ENCODE results near the gene AKT3.
"Not testable (repeated sequence)": the region's sequence is repeated elsewhere in the genome, so short reads cannot be mapped to it uniquely, and the experiment has no call there.

Gene AKT3

GRCh38 chr1:243680860-243681259 lies 169.2 kb downstream of the AKT3 start:
- DNase-seq = no peak

GRCh38 chr1:243672539-243673074 lies 177.4 kb downstream of the AKT3 start:
- no peak for DNase-seq

DNA sequence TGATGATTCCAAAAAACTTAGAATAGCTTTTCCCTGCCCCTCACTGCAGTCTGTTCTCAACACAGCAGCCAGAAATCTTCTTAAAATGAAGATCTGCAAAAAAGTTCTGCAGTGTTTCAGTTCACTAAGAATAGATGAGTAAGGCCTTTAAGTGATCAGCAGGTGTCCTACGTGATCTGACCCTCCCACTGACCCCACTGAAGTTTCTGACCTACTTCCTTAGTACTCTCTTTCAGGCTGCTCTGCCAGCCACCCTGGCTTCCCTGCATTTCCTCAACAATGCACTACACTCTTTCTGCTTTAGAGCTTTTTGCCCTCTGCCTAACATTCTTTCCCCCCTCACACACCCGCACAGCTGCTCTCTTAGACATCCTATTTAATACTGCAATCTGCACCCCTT lies 182.5 kb downstream of the AKT3 start:
- no peak for DNase-seq

GRCh38 chr1:243667133-243667532 lies 182.9 kb downstream of the AKT3 start:
- no peak for DNase-seq

GRCh38 chr1:243663651-243664050 lies 186.4 kb downstream of the AKT3 start:
- DNase-seq = no peak

- not testable (repeated sequence) for DNase-seq
Observed at GRCh38 chr1:243662169-243662568, 187.9 kb downstream of the AKT3 start.

DNA sequence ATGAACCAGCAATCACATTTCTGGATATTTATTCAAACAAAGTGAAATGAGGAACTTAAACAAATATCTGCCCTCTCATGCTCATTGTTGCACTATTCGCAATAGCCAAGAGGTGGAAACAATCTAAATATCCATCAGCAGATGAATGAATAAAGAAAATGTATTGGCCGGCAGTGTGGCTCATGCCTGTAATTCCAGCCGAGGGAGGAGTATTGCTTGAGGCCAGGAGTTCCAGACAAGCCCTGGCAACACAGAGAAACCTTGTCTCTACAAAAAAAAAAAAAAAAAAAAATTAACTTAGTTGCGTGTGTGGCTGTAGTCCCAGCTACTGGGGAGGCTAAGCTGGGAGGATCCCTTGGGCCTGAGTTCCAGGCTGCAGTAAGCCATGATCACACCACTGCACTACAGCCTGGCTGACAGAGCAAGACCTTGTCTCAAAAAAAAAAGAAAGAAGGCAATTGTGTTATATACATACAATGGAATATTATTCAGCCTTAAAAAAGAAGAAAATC lies 191.4 kb downstream of the AKT3 start:
- DNase-seq = no peak

DNA sequence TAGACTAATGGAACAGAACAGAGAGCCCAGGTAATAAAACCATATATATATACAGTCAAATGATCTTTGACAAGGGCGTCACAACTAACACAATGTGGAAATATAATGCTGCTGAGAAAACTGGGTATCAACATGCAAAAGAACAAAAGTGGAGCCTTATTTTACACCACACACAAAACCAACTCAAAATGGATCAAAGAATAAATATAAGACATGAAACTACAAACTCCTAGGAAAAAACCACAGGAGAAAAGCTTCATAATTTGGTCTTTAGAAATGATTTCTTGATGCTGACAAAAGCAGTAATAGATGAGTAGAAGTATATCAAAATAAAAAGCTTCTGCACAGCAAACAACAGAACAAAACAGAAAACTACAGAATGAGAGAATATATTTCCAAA lies 192.2 kb downstream of the AKT3 start:
- no peak for DNase-seq

DNA sequence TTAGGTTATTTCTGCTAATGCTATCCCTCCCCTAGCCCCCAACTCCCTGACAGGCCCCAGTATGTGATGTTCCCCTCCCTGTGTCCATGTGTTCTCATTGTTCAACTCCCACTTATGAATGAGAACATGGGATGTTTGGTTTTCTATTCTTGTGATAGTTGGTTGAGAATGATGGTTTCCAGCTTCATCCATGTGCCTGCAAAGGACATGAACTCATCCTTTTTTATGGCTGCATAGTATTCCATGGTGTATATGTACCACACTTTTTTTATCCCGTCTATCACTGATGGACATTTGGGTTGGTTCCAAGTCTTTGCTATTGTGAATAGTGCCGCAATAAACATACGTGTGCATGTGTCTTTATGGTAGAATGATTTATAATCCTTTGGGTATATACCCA lies 200.5 kb downstream of the AKT3 start:
- DNase-seq = not testable (repeated sequence)

GRCh38 chr1:243646841-243647240 lies 203.2 kb downstream of the AKT3 start:
- DNase-seq = no peak

GRCh38 chr1:243645281-243645680 lies 204.8 kb downstream of the AKT3 start:
- DNase-seq = no peak

DNA sequence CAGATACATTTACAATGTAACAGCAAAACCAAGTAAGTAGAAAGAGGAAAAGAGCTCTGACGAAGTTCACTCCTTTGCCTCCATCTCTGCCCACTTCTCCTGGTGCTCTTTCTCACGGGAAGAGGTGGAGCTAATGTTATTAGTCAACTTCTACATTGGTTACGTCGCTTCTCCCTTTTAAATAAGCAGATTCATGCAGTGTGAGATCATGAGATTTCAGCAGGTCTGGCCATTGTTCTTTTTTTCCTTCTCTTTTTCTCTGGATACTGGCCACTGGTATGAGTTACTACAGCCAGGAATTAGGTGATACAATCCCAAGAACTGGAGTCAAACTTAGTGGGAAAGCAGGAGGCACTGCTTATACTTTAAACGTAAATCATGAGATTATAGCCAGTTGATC lies 207.1 kb downstream of the AKT3 start:
- DNase-seq = no peak

DNA sequence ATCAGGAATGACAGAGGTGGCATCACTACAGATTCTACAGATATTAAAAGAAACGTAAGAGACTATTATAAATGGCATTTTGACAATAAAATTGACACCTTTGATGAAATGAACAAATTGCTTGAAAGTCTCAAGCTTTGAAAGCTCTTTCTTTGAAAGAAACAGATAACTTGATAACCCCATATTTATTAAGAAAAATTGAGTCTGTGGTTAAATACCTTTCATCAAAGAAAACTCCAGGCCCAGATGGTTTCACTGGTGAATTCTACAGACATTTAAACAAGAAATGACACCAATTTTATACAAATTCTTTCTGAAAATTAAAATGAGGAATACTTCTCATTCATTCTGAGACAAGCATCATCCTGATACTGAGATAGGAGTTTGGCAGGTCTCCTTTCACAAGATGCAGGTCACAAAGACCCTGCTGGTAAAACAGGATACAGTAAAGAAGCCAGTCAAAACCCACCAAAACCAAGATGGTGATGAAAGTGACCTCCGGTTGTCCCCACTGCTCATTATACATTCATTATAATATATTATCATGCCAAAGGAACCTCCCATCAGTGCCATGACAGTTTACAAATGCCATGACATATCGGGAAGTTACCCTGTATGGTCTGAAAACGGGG lies 210.9 kb downstream of the AKT3 start:
- no peak for DNase-seq

GRCh38 chr1:243638186-243638585 lies 211.9 kb downstream of the AKT3 start:
- no peak for DNase-seq

DNA sequence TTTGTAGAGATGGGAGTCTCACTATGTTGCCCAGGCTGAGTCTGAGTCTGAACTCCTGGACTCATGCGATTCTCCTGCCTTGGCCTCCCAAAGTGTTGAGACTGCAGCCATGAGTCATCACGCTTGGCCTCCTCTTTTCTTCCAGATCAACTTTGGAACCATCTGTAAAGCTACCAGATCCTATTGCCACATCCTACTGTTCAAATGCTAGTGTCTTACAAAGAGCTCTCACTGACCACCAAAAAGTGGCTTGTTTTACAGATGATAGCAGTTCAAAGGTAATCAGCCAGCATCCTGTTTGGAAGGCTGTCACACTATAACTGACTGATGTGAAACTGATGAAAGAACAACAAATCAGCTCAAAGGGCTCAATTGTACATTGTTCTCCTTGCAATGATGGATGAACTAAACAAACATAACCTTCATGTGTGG lies 221.6 kb downstream of the AKT3 start:
- no peak for DNase-seq

- no peak for DNase-seq
Observed at GRCh38 chr1:243623841-243624240, 226.2 kb downstream of the AKT3 start.

DNA sequence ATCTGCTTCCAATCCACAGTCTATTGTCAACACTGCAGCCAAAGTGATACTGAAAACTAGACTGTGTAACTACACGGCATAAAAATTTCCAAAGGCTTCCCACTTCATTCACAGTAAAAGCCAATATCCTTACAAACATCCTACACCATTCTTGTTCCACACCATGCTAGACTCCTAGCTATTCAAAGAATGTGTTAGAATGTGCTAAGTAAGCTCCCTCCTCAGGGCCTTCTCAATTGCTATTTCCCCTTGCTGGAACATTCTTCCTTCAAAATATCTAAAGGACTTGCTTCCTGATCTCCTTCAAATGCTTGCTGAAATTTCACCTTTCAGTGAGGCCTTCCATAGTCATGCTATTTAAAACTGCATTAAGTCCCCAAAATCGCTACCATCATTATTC lies 228.1 kb downstream of the AKT3 start:
- no peak for DNase-seq

DNA sequence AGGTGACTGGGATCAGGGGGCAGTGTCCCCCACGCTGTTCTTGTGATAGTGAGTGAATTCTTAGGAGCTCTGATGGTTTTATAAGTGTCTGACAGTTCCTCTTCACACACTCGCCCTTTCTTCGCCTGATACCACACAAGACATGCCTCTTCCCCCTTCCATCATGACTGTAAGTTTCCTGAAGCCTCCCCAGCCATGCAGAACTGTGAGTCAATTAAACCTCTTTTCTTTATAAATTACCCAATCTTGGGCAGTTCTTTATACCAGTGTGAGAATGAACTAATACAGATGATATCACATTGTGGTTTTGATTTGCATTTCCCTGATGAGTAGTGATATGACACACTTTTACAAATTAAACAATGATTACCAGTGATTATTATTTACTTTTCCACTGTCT lies 229.9 kb downstream of the AKT3 start:
- no peak for DNase-seq

GRCh38 chr1:243609698-243610097 lies 240.3 kb downstream of the AKT3 start:
- DNase-seq = no peak

DNA sequence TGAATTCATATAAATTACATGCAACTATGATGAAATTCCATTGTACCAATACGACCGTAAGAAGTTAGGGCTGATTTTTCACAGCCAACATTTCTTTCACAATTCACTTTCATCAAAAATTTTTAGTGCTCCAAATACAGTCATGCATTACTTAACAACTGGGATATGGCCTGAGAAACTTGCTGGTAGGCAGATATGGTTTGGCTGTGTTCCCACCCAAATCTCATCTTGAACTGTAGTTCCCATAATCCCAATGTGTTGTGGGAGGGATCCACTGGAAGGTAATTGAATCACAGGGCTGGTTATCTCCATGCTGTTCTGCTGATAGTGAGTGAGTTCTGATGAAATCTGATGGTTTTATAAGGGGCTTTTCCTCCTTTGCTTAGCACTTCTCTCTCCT lies 244.4 kb downstream of the AKT3 start:
- DNase-seq = no peak

DNA sequence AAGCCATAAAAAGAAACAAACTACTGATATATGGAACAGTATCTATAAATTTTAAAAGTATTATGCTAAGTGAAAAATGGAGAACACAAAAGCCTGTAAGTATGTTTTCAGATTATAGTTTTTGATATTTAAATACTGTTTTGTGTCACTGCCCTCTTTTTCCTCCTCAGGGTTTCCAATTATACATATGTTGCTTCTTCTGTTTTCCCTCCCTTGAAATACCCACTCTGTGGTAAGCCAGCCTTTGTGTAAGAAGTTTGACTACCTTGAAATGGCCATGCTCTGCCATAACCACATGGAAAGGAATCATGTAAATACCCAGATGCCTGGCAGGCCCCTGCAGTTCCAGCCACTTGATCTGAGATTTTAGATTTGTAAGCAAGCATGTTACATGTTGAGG lies 248.3 kb downstream of the AKT3 start:
- no peak for DNase-seq

- no peak for DNase-seq
Observed at GRCh38 chr1:243598433-243598832, 251.6 kb downstream of the AKT3 start.

DNA sequence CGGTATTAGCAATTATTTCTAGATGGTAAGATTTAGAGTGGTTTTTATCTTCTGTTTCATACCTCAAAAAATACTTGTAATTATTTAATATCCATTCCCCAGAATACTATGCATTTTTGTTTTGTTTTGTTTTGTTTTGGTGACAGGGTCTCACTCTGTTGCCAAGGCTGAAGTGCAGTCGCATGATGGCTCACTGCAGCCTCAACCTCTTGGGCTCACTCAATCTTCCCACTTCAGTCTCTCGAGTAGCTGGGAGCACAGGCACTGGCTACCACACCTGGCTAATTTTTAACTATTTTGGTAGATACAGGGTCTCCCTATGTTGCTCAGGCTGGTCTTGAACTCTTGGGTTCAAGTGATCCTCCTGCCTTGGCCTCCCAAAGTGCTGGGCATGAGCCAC lies 252.7 kb downstream of the AKT3 start:
- DNase-seq = no peak

GRCh38 chr1:243596431-243597062 lies 253.5 kb downstream of the AKT3 start:
- DNase-seq = no peak
